Testis (tissue), 3 donors: Measurements from ENCODE around the gene AGAP1. TPM values are rescaled to one million over a fixed set of nuclear protein-coding genes. Genes with fewer than 3 reads are reported as not detected.

Experiments used
- DNase-seq: peaks from one replicate; pipeline ENCODE4 v3.0.0-alpha.2; 2019
- H3K27ac ChIP-seq, 2 donors: fragments of 200-600 bp; sonication (generic); one replicate each; pipeline ENCODE4 v1.5.1; 2019
- H3K27me3 ChIP-seq: fragments of 200-600 bp; sonication (generic); one replicate; pipeline ENCODE4 v1.5.1; 2019
- H3K36me3 ChIP-seq: fragments of 200-600 bp; sonication (generic); one replicate; pipeline ENCODE4 v1.5.1; 2017; ENCODE audit warnings: low read depth; ENCODE audit errors: missing control alignments
- H3K4me1 ChIP-seq: fragments of 200-600 bp; sonication (generic); one replicate; pipeline ENCODE4 v1.5.1; 2019
- H3K4me3 ChIP-seq, 2 donors: fragments of 200-600 bp; sonication (generic); one replicate each; pipeline ENCODE4 v1.5.1; 2017 to 2019
- H3K9me3 ChIP-seq: fragments of 200-600 bp; sonication (generic); one replicate; pipeline ENCODE4 v1.5.1; 2017
- POLR2A ChIP-seq: fragments of 450-650 bp; IDR thresholded peaks from one replicate; pipeline ENCODE4 v1.6.1; 2017; ENCODE audit warnings: antibody characterized with exemption, mild to moderate bottlenecking, moderate library complexity
- WGBS, 2 donors: methylation state at CpG; one replicate each; pipeline ENCODE4 v1.1.5; 2018; 5-methylcytosine and 5-hydroxymethylcytosine counted together
- intact Hi-C: fragments of 100-400 bp; cut with DNase I; formaldehyde crosslinking; loops from one replicate; pipeline ENCODE4 v1.15.1; 2023; ENCODE audit warnings: low total_unique reads
- polyA plus RNA-seq: library from polyadenylated mRNA; stranded (reverse); fragments of 350-450 nt; fragmentation: Illumina TruSeq; extraction: RNeasy Lipid Tissue Mini Kit (QIAGEN cat#74804); gene quantifications from one replicate; pipeline ENCODE4 v1.2.3, GENCODE V29; 2014; ENCODE audit warnings: low read depth, low replicate concordance; ENCODE audit not compliant: insufficient read depth
- total RNA-seq, 2 donors: library from RNA; depleted of rRNA; stranded (reverse); fragments of >200 nt; gene quantifications; one replicate each; pipeline ENCODE4 v1.2.3, GENCODE V29; 2016
- TF ChIP-seq, protein P1 (sequence below), 3 experiments: fragments of 450-650 bp in 2 of 3; fragments of 200-600 bp in 1 of 3; sonication (generic) in 1 of 3; IDR thresholded peaks; one replicate each; pipeline ENCODE4 v1.5.1; 2016 to 2019; ENCODE audit warnings: antibody characterized with exemption in 3 of 3, mild to moderate bottlenecking in 2 of 3, moderate library complexity in 1 of 3

Gene AGAP1
- total and polyA plus RNA-seq, 3 donors from 2014 or later = 21.4 to 45.5 (median 40.7) TPM

DNA sequence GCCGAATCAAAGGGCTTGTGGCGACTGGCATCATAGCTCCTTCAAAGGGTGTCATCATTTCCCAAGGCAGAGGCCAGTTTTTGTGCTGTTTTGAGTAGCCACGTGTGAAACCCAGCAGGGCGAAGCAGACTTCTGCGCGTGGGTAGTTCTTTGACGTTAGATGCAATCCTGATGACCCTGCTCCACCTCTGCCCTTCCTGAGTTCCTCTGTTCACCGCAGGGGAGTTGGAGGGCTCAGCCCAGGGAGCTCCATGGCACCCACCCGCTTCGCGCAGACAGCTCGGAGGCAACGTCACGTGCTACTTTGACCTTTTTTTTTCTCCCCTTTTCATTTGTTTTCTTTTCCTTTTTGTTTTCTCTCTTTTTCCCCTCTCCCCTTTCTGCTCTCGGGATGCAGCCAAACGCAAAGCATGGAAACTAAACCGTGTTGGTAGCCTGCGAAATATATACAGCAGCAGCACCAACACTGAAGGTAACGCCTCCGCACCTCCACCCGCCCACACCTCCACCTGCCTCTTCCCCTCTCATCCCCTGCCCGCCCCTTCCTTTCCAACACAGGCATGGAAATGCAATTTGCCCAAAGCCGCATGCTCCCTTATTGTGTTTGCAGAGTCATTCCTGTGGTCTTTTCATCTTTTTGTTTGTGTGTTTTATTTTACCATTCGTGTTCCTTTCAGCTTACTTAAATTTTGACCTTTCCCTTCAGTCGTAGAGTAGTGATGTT lies 520.7 kb downstream of the AGAP1 start:
- no peaks in the 10 kb centered on the region for H3K27me3 ChIP-seq
- intact Hi-C loops = no loop called here
- H3K36me3 ChIP-seq = no peaks in the 10 kb centered on the region
- no peak for DNase-seq
- H3K27ac ChIP-seq = no peak overlapping the region
- no peaks in the 10 kb centered on the region for H3K9me3 ChIP-seq
- WGBS, 2 donors = 75 to 80% methylated on average over 25 of the region's 25 CpGs
- TF ChIP-seq POLR2A = no peak
- TF ChIP-seq, protein P1, sequence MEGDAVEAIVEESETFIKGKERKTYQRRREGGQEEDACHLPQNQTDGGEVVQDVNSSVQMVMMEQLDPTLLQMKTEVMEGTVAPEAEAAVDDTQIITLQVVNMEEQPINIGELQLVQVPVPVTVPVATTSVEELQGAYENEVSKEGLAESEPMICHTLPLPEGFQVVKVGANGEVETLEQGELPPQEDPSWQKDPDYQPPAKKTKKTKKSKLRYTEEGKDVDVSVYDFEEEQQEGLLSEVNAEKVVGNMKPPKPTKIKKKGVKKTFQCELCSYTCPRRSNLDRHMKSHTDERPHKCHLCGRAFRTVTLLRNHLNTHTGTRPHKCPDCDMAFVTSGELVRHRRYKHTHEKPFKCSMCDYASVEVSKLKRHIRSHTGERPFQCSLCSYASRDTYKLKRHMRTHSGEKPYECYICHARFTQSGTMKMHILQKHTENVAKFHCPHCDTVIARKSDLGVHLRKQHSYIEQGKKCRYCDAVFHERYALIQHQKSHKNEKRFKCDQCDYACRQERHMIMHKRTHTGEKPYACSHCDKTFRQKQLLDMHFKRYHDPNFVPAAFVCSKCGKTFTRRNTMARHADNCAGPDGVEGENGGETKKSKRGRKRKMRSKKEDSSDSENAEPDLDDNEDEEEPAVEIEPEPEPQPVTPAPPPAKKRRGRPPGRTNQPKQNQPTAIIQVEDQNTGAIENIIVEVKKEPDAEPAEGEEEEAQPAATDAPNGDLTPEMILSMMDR (IDR thresholded peaks at IDR 0.05) = no peak
- H3K4me1 ChIP-seq = no peaks in the 10 kb centered on the region
- no peak overlapping the region for H3K4me3 ChIP-seq

DNA sequence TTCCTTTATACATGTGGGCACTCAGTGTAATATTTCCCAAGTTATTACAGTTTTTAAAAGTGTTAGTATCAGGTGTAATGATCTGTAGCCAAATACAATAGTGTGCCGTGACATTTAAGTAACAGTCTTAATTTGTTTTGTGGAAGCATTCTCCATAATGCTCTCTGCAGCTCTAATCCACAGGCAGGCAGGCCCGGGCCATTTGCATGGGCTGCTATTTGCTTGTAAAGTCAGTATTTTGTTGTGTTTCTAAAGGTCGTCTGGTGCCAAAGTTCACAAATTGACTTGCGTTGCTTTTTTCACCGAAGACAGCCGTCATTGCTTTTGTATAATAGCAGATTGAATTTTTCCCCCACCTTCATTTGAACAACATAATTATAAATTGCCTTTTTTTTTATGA lies 521.3 kb downstream of the AGAP1 start:
- H3K4me3 ChIP-seq = no peak overlapping the region
- H3K9me3 ChIP-seq = no peaks in the 10 kb centered on the region
- H3K27ac ChIP-seq = no peak overlapping the region
- 85 to 86% methylated on average over 6 of the region's 6 CpGs for WGBS, 2 donors
- intact Hi-C loops = no loop called here
- no peak for DNase-seq
- TF ChIP-seq, protein P1 (IDR thresholded peaks at IDR 0.05) = no peak
- no peak for TF ChIP-seq POLR2A
- no peaks in the 10 kb centered on the region for H3K36me3 ChIP-seq
- no peaks in the 10 kb centered on the region for H3K27me3 ChIP-seq
- H3K4me1 ChIP-seq = no peaks in the 10 kb centered on the region

DNA sequence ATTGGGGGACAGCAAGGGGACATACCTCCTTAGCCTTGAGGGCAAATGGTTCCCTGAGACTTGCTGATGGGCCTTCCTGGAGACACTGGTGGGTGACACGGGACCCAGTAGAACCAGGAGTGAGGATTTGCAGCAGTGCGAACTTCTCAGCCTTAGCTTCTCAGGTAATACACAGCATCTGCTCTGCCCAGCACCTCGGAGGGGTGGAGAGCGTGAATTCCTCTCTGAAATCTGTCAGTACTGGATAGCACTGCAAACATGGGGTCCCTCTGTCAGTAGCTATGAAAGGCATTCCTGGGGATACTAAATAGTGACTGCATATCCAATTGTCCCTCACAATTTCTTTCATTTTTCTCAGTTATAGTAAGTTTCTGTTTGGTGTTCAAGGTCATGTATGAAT lies 522.7 kb downstream of the AGAP1 start:
- DNase-seq = no peak
- no peaks in the 10 kb centered on the region for H3K4me1 ChIP-seq
- TF ChIP-seq, protein P1 (IDR thresholded peaks at IDR 0.05) = no peak
- H3K36me3 ChIP-seq = no peaks in the 10 kb centered on the region
- no peaks in the 10 kb centered on the region for H3K9me3 ChIP-seq
- intact Hi-C loops = no loop called here
- 97 to 100% methylated on average over 4 of the region's 4 CpGs for WGBS, 2 donors
- no peaks in the 10 kb centered on the region for H3K27me3 ChIP-seq
- no peak overlapping the region for H3K4me3 ChIP-seq
- no peak overlapping the region for H3K27ac ChIP-seq

DNA sequence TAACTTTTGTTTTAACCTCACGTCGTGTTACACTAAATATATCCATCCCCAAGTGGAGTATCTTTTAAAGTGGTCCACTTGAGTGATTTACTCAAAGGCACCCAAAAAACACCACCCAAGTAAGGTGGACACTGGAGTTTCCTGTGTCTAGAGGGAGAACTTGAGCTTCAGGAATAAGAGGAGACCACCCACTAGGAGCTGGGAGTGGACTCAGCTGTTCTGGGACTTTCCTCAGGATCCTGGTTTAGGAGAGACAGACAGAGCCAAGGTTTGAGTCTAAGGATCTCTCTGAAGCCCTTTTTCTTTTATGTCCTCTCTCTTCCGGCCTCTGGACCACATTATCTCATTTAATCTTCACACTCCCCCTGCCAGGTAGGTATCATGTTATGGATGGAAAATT lies 523.6 kb downstream of the AGAP1 start:
- intact Hi-C loops = no loop called here
- H3K27ac ChIP-seq = no peak overlapping the region
- TF ChIP-seq, protein P1 (IDR thresholded peaks at IDR 0.05) = no peak
- TF ChIP-seq POLR2A = no peak
- H3K4me1 ChIP-seq = no peaks in the 10 kb centered on the region
- WGBS, 2 donors = 88 to 89% methylated on average over 3 of the region's 3 CpGs
- DNase-seq = no peak
- no peaks in the 10 kb centered on the region for H3K9me3 ChIP-seq
- no peaks in the 10 kb centered on the region for H3K36me3 ChIP-seq
- H3K4me3 ChIP-seq = no peak overlapping the region
- no peaks in the 10 kb centered on the region for H3K27me3 ChIP-seq

DNA sequence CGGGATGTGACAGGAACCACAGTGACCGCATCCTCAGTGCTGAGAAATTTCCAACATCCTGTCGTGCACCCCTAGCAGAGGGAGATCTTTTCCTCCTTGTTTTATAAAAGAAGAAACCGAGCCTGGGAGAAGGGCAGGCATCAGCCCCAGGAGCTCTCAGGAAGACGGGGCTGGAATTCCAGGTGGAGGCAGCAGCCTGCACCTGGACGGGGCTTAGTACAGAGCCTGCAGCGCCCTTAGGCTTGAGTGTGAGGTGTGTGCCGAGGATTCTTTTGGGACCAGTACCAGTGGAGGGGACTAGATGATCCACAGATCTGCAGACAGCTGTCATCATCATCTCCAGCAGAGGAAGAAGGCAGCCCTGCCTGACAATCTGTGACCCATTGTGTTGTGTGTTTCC lies 525.6 kb downstream of the AGAP1 start:
- H3K4me1 ChIP-seq = no peaks in the 10 kb centered on the region
- no peaks in the 10 kb centered on the region for H3K9me3 ChIP-seq
- no peaks in the 10 kb centered on the region for H3K27me3 ChIP-seq
- intact Hi-C loops = no loop called here
- H3K4me3 ChIP-seq = no peak overlapping the region
- H3K27ac ChIP-seq = no peak overlapping the region
- no peaks in the 10 kb centered on the region for H3K36me3 ChIP-seq
- no peak for DNase-seq
- TF ChIP-seq, protein P1 (IDR thresholded peaks at IDR 0.05) = no peak
- no peak for TF ChIP-seq POLR2A
- WGBS, 2 donors = 88 to 98% methylated on average over 8 of the region's 8 CpGs
